ENCODE measurements around the gene RSAD2. TPM values are rescaled to one million over a fixed set of nuclear protein-coding genes. Genes with fewer than 3 reads are reported as not detected.

The RSAD2 gene
- total and polyA plus RNA-seq, 9 of the 15 experiments (the other 6 are each of a cell fraction or from before 2014, with no cell fraction given), result 0.15 to 1.4 (median 0.28) TPM

DNA sequence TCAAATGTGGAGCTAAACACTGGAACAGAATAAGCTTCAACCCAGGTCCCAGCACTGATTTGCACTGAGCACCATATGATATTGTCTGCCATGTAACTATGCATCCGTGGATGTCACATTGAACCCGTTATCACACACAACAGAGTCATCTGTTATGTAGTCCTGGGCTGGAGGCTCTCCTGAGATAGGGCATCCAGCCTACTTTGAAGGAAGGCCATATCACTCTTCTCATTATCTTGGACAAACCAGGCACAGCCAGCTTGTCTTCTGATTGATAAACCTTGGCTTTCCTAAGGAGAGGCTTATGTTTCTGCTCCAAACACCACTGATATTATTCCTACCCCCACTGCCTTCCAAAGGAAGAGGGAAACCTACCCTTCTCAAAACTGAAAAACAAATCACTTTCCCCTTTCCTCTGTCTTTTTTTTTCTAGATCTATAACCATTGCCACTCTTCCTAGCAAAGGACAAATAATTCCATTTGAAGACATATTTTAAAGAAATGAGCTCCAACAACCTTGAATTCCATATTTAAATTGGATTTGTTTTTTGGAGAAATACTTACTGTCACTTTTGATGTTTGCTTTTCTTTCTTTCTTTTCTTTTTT lies 16.4 kb downstream of the RSAD2 start (continued):
- TF ChIP-seq GABPB1 (CRISPR knock-in tag; IDR thresholded peaks at IDR 0.05) (no peak), GTF2A2 (tag; IDR thresholded peaks at IDR 0.05) (no peak), STAG1 (CRISPR knock-in tag; IDR thresholded peaks at IDR 0.05; ENCODE audit: borderline replicate concordance) (no peak), HLTF (IDR thresholded peaks at IDR 0.05) (peak; percentile 93; the same call in 1 of the 2 replicates), NCOA4 (IDR thresholded peaks at IDR 0.05; ENCODE audit: partially characterized antibody) (peak; percentile 92), FUS (optimal IDR thresholded peaks at IDR 0.05; ENCODE audit: low read depth, low read length) (no peak), DMBX1 (CRISPR knock-in tag; IDR thresholded peaks at IDR 0.05; ENCODE audit: borderline replicate concordance) (peak; percentile 98), ETS2 (tag; IDR thresholded peaks at IDR 0.05; ENCODE audit: borderline replicate concordance, poor library complexity, severe bottlenecking) (no peak), CCNT2 (IDR thresholded peaks at IDR 0.05; ENCODE audit: borderline replicate concordance, extremely low read depth, insufficient read length, low read depth, low read length) (peak; percentile 99), ESRRB (CRISPR knock-in tag; IDR thresholded peaks at IDR 0.05; ENCODE audit: borderline replicate concordance) (peak; percentile 66; the same call in 1 of the 2 replicates), HDAC2 (IDR thresholded peaks at IDR 0.05) (peak; percentile 100), NFRKB (IDR thresholded peaks at IDR 0.05; ENCODE audit: low read depth) (0 out of 2 replicates have a peak, but pooled peaks have one; percentile 28)
- TF ChIP-seq, protein P1, sequence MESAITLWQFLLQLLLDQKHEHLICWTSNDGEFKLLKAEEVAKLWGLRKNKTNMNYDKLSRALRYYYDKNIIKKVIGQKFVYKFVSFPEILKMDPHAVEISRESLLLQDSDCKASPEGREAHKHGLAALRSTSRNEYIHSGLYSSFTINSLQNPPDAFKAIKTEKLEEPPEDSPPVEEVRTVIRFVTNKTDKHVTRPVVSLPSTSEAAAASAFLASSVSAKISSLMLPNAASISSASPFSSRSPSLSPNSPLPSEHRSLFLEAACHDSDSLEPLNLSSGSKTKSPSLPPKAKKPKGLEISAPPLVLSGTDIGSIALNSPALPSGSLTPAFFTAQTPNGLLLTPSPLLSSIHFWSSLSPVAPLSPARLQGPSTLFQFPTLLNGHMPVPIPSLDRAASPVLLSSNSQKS (CRISPR knock-in tag; IDR thresholded peaks at IDR 0.05), result no peak
- TF ChIP-seq, protein P2, sequence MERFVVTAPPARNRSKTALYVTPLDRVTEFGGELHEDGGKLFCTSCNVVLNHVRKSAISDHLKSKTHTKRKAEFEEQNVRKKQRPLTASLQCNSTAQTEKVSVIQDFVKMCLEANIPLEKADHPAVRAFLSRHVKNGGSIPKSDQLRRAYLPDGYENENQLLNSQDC (CRISPR knock-in tag; IDR thresholded peaks at IDR 0.05), result no peak
- TF ChIP-seq, protein P3, sequence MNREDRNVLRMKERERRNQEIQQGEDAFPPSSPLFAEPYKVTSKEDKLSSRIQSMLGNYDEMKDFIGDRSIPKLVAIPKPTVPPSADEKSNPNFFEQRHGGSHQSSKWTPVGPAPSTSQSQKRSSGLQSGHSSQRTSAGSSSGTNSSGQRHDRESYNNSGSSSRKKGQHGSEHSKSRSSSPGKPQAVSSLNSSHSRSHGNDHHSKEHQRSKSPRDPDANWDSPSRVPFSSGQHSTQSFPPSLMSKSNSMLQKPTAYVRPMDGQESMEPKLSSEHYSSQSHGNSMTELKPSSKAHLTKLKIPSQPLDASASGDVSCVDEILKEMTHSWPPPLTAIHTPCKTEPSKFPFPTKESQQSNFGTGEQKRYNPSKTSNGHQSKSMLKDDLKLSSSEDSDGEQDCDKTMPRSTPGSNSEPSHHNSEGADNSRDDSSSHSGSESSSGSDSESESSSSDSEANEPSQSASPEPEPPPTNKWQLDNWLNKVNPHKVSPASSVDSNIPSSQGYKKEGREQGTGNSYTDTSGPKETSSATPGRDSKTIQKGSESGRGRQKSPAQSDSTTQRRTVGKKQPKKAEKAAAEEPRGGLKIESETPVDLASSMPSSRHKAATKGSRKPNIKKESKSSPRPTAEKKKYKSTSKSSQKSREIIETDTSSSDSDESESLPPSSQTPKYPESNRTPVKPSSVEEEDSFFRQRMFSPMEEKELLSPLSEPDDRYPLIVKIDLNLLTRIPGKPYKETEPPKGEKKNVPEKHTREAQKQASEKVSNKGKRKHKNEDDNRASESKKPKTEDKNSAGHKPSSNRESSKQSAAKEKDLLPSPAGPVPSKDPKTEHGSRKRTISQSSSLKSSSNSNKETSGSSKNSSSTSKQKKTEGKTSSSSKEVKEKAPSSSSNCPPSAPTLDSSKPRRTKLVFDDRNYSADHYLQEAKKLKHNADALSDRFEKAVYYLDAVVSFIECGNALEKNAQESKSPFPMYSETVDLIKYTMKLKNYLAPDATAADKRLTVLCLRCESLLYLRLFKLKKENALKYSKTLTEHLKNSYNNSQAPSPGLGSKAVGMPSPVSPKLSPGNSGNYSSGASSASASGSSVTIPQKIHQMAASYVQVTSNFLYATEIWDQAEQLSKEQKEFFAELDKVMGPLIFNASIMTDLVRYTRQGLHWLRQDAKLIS (CRISPR knock-in tag; IDR thresholded peaks at IDR 0.05), result no peak
- TF ChIP-seq, protein P4, sequence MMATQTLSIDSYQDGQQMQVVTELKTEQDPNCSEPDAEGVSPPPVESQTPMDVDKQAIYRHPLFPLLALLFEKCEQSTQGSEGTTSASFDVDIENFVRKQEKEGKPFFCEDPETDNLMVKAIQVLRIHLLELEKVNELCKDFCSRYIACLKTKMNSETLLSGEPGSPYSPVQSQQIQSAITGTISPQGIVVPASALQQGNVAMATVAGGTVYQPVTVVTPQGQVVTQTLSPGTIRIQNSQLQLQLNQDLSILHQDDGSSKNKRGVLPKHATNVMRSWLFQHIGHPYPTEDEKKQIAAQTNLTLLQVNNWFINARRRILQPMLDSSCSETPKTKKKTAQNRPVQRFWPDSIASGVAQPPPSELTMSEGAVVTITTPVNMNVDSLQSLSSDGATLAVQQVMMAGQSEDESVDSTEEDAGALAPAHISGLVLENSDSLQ (IDR thresholded peaks at IDR 0.05), result peak; percentile 81
- TF ChIP-seq, protein P5, sequence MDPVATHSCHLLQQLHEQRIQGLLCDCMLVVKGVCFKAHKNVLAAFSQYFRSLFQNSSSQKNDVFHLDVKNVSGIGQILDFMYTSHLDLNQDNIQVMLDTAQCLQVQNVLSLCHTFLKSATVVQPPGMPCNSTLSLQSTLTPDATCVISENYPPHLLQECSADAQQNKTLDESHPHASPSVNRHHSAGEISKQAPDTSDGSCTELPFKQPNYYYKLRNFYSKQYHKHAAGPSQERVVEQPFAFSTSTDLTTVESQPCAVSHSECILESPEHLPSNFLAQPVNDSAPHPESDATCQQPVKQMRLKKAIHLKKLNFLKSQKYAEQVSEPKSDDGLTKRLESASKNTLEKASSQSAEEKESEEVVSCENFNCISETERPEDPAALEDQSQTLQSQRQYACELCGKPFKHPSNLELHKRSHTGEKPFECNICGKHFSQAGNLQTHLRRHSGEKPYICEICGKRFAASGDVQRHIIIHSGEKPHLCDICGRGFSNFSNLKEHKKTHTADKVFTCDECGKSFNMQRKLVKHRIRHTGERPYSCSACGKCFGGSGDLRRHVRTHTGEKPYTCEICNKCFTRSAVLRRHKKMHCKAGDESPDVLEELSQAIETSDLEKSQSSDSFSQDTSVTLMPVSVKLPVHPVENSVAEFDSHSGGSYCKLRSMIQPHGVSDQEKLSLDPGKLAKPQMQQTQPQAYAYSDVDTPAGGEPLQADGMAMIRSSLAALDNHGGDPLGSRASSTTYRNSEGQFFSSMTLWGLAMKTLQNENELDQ (CRISPR knock-in tag; IDR thresholded peaks at IDR 0.05; ENCODE audit: borderline replicate concordance), result no peak
- TF ChIP-seq, protein P6, sequence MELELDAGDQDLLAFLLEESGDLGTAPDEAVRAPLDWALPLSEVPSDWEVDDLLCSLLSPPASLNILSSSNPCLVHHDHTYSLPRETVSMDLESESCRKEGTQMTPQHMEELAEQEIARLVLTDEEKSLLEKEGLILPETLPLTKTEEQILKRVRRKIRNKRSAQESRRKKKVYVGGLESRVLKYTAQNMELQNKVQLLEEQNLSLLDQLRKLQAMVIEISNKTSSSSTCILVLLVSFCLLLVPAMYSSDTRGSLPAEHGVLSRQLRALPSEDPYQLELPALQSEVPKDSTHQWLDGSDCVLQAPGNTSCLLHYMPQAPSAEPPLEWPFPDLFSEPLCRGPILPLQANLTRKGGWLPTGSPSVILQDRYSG (tag; conservative IDR thresholded peaks at IDR 0.05; ENCODE audit: low read depth), result peak; percentile 90; the same call in 1 of the 2 replicates
